Measurements from ENCODE around the gene MDN1.

GRCh38 chr6:89597372-89597771 lies 222.2 kb downstream of the MDN1 start:
- TF ChIP-seq CTCF (IDR thresholded peaks at IDR 0.05; ENCODE audit: low read depth, low read length) (no peak), EZH2phosphoT487 (IDR thresholded peaks at IDR 0.05; ENCODE audit: low read depth) (no peak)

Measured in OCI-LY3 (cell line).